Astrocyte (in vitro differentiated cells and primary cell): ENCODE data around the gene KRI1. TPM values are rescaled to one million over a fixed set of nuclear protein-coding genes. Genes with fewer than 3 reads are reported as not detected.

Source experiments
- DNase-seq: peaks from one replicate; pipeline ENCODE4 v3.0.0-alpha.2; 2010; ENCODE audit warnings: low read depth
- FAIRE-seq: peaks from 2 replicates; lab custom pipeline; 2011; peaks lifted over from hg19 to GRCh38; lab: Jason Lieb, UNC
- H2AFZ ChIP-seq: 2 replicates; pipeline ENCODE4 v1.6.0; 2012; ENCODE audit warnings: low read depth, low read length, inconsistent platforms
- H3K27ac ChIP-seq: 2 replicates; pipeline ENCODE4 v1.5.1; 2011; ENCODE audit warnings: low read depth, low read length, inconsistent platforms
- H3K27me3 ChIP-seq: 2 replicates; pipeline ENCODE4 v1.6.0; 2011; ENCODE audit warnings: low read length, inconsistent platforms; ENCODE audit not compliant: insufficient read depth
- H3K36me3 ChIP-seq: 2 replicates; pipeline ENCODE4 v1.5.1; 2011; ENCODE audit warnings: low read length, inconsistent platforms; ENCODE audit not compliant: insufficient read depth
- H3K4me1 ChIP-seq: 2 replicates; pipeline ENCODE4 v1.5.1; 2011; ENCODE audit warnings: low read length, inconsistent platforms; ENCODE audit not compliant: insufficient read depth
- H3K4me2 ChIP-seq: 2 replicates; pipeline ENCODE4 v1.6.0; 2012; ENCODE audit warnings: low read length, inconsistent platforms
- H3K4me3 ChIP-seq: 2 replicates; pipeline ENCODE4 v1.5.1; 2011; ENCODE audit warnings: low read depth, mild to moderate bottlenecking, low read length, inconsistent platforms; ENCODE audit not compliant: insufficient read depth
- H3K79me2 ChIP-seq: 2 replicates; pipeline ENCODE4 v1.6.0; 2012; ENCODE audit warnings: mild to moderate bottlenecking, low read length, inconsistent platforms; ENCODE audit not compliant: insufficient read depth
- H3K9ac ChIP-seq: 2 replicates; pipeline ENCODE4 v1.6.0; 2012; ENCODE audit warnings: mild to moderate bottlenecking, low read length, inconsistent platforms
- H3K9me3 ChIP-seq: 2 replicates; pipeline ENCODE4 v1.5.1; 2012; ENCODE audit warnings: low read depth, mild to moderate bottlenecking, low read length, inconsistent platforms; ENCODE audit not compliant: insufficient read depth
- H4K20me1 ChIP-seq: 2 replicates; pipeline ENCODE4 v1.6.0; 2012; ENCODE audit warnings: low read length, inconsistent platforms; ENCODE audit not compliant: insufficient read depth
- H3K27ac Mint-ChIP-seq: one replicate; pipeline ENCODE4 v1.8.0; 2021; ENCODE audit warnings: mild to moderate bottlenecking, mixed read lengths; ENCODE audit not compliant: unreplicated experiment
- H3K27me3 Mint-ChIP-seq: one replicate; pipeline ENCODE4 v1.8.0; 2021; ENCODE audit warnings: low read depth, mixed read lengths; ENCODE audit not compliant: unreplicated experiment
- H3K36me3 Mint-ChIP-seq: one replicate; pipeline ENCODE4 v1.8.0; 2021; ENCODE audit warnings: low read depth, mixed read lengths; ENCODE audit not compliant: unreplicated experiment
- H3K4me1 Mint-ChIP-seq: one replicate; pipeline ENCODE4 v1.8.0; 2021; ENCODE audit warnings: low read depth, mixed read lengths; ENCODE audit not compliant: unreplicated experiment
- H3K4me3 Mint-ChIP-seq: one replicate; pipeline ENCODE4 v1.8.0; 2021; ENCODE audit warnings: mild to moderate bottlenecking, moderate library complexity, mixed read lengths; ENCODE audit not compliant: unreplicated experiment
- H3K9me3 Mint-ChIP-seq: one replicate; pipeline ENCODE4 v1.8.0; 2021; ENCODE audit warnings: mild to moderate bottlenecking, mixed read lengths; ENCODE audit not compliant: unreplicated experiment
- EZH2 ChIP-seq: IDR thresholded peaks from 2 replicates; pipeline ENCODE4 v1.6.1; 2012; ENCODE audit warnings: mild to moderate bottlenecking, low read length, inconsistent platforms; ENCODE audit not compliant: insufficient read depth
- total RNA-seq: library from RNA; stranded (reverse); gene quantifications from 2 replicates; pipeline ENCODE4 v1.2.1, GENCODE V29; 2021
- TF ChIP-seq, protein P1 (sequence below): IDR thresholded peaks from 2 replicates; pipeline ENCODE4 v1.5.1; 2011; ENCODE audit warnings: low read depth, mild to moderate bottlenecking, inconsistent platforms, low read length, moderate library complexity; ENCODE audit not compliant: insufficient read depth

KRI1 gene
- total RNA-seq, 1 donor from 2014 or later = 14.1 TPM

- DNase-seq = no peak
- H3K27me3 Mint-ChIP-seq = no peaks in the 10 kb centered on the region
- H3K9me3 Mint-ChIP-seq = no peaks in the 10 kb centered on the region
- no peak for FAIRE-seq
- Histone ChIP-seq H3K4me2 (no peak overlapping the region), H3K27ac (no peak overlapping the region), H3K9me3 (no peaks in the 10 kb centered on the region), H3K4me3 (no peak overlapping the region), H3K27me3 (no peaks in the 10 kb centered on the region), H3K4me1 (peaks cover 6% of the 10 kb centered on the region), H2AFZ (no peak overlapping the region), H3K36me3 (peaks cover 2% of the 10 kb centered on the region), H3K79me2 (peaks cover 32% of the 10 kb centered on the region), H4K20me1 (peaks cover 21% of the 10 kb centered on the region), H3K9ac (no peak overlapping the region)
- no peak overlapping the region for H3K27ac Mint-ChIP-seq
- H3K36me3 Mint-ChIP-seq = peaks cover 14% of the 10 kb centered on the region
- no peak for TF ChIP-seq EZH2
- TF ChIP-seq, protein P1, sequence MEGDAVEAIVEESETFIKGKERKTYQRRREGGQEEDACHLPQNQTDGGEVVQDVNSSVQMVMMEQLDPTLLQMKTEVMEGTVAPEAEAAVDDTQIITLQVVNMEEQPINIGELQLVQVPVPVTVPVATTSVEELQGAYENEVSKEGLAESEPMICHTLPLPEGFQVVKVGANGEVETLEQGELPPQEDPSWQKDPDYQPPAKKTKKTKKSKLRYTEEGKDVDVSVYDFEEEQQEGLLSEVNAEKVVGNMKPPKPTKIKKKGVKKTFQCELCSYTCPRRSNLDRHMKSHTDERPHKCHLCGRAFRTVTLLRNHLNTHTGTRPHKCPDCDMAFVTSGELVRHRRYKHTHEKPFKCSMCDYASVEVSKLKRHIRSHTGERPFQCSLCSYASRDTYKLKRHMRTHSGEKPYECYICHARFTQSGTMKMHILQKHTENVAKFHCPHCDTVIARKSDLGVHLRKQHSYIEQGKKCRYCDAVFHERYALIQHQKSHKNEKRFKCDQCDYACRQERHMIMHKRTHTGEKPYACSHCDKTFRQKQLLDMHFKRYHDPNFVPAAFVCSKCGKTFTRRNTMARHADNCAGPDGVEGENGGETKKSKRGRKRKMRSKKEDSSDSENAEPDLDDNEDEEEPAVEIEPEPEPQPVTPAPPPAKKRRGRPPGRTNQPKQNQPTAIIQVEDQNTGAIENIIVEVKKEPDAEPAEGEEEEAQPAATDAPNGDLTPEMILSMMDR = no peak
- no peaks in the 10 kb centered on the region for H3K4me1 Mint-ChIP-seq
- H3K4me3 Mint-ChIP-seq = no peak overlapping the region
Measured at GRCh38 chr19:10546817-10547216, 19.0 kb downstream of the KRI1 start.

- peak overlapping the region; percentile 91 for H3K4me3 Mint-ChIP-seq
- H3K4me3 ChIP-seq = peak overlapping the region; percentile 88
- H3K4me1 Mint-ChIP-seq = no peaks in the 10 kb centered on the region
- H3K9ac ChIP-seq = peak overlapping the region; percentile 95
- FAIRE-seq (no peak), DNase-seq (no peak)
- TF ChIP-seq EZH2 = no peak
- TF ChIP-seq, protein P1 = no peak
- no peaks in the 10 kb centered on the region for H3K36me3 ChIP-seq
- H3K4me2 ChIP-seq = peak overlapping the region; percentile 98
- peaks cover 32% of the 10 kb centered on the region for H3K79me2 ChIP-seq
- H3K27ac ChIP-seq = no peak overlapping the region
- H3K36me3 Mint-ChIP-seq = peaks cover 5% of the 10 kb centered on the region
- H3K27me3 ChIP-seq = no peaks in the 10 kb centered on the region
- no peak overlapping the region for H2AFZ ChIP-seq
- no peak overlapping the region for H3K27ac Mint-ChIP-seq
- peaks cover 2% of the 10 kb centered on the region for H3K27me3 Mint-ChIP-seq
- H3K9me3 ChIP-seq = no peaks in the 10 kb centered on the region
- peaks cover 6% of the 10 kb centered on the region for H3K4me1 ChIP-seq
- no peaks in the 10 kb centered on the region for H3K9me3 Mint-ChIP-seq
- H4K20me1 ChIP-seq = peaks cover 18% of the 10 kb centered on the region
Measured at GRCh38 chr19:10544753-10545251, 21.0 kb downstream of the KRI1 start.

GRCh38 chr19:10544242-10544752 is 21.5 kb downstream of the KRI1 start:
- FAIRE-seq (no peak), DNase-seq (no peak)
- Histone ChIP-seq H4K20me1 (peaks cover 18% of the 10 kb centered on the region), H3K9ac (peak overlapping the region; percentile 95), H3K4me2 (peak overlapping the region; percentile 98), H3K9me3 (no peaks in the 10 kb centered on the region), H3K79me2 (peaks cover 32% of the 10 kb centered on the region), H3K36me3 (no peaks in the 10 kb centered on the region), H3K4me1 (peaks cover 6% of the 10 kb centered on the region), H3K27ac (peak overlapping the region; percentile 61), H3K4me3 (peak overlapping the region; percentile 88), H2AFZ (peak overlapping the region; percentile 89), H3K27me3 (no peaks in the 10 kb centered on the region)
- H3K36me3 Mint-ChIP-seq = peaks cover 5% of the 10 kb centered on the region
- H3K27me3 Mint-ChIP-seq = peaks cover 2% of the 10 kb centered on the region
- H3K9me3 Mint-ChIP-seq = no peaks in the 10 kb centered on the region
- TF ChIP-seq, protein P1 = no peak
- no peak for TF ChIP-seq EZH2
- no peaks in the 10 kb centered on the region for H3K4me1 Mint-ChIP-seq
- H3K4me3 Mint-ChIP-seq = peak overlapping the region; percentile 91
- H3K27ac Mint-ChIP-seq = peak overlapping the region; percentile 75
